ENCODE data around the gene GPATCH3.

The GPATCH3 gene

DNA sequence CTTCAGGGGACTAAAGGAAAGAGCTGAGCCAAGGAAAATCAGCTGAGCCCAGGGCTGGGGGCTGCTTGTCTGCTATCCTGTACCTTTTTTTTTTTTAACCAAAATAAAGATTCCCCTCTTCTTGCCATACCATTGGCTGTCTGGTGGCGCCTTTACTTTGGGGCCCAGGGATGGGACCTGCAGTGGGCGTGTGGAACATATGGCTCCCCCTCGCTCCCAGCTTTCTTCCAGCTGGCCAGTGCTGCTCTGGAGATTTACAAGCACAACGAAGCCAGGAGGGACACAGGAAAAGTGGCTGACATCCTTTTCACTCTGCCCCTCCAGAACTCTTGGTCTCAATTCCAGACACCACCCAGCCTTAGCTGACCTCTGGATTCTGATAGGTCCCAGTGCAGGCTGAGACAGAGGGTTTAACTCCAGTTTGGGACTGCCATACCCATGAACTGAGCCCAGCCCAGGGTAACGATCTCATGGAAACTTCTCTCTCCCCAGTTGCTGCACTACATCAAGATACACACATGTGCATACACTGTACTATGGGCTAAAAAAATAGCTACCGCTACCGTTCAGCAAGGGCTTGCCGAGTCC lies 42.7 kb downstream of the GPATCH3 start:
- H3K4me3 ChIP-seq (ENCODE audit: low read length), result no peak overlapping the region
- no peak for DNase-seq (ENCODE audit: low read depth)
- TF ChIP-seq, protein P1, sequence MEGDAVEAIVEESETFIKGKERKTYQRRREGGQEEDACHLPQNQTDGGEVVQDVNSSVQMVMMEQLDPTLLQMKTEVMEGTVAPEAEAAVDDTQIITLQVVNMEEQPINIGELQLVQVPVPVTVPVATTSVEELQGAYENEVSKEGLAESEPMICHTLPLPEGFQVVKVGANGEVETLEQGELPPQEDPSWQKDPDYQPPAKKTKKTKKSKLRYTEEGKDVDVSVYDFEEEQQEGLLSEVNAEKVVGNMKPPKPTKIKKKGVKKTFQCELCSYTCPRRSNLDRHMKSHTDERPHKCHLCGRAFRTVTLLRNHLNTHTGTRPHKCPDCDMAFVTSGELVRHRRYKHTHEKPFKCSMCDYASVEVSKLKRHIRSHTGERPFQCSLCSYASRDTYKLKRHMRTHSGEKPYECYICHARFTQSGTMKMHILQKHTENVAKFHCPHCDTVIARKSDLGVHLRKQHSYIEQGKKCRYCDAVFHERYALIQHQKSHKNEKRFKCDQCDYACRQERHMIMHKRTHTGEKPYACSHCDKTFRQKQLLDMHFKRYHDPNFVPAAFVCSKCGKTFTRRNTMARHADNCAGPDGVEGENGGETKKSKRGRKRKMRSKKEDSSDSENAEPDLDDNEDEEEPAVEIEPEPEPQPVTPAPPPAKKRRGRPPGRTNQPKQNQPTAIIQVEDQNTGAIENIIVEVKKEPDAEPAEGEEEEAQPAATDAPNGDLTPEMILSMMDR (conservative IDR thresholded peaks at IDR 0.05; ENCODE audit: low read depth, low read length), result no peak

DNA sequence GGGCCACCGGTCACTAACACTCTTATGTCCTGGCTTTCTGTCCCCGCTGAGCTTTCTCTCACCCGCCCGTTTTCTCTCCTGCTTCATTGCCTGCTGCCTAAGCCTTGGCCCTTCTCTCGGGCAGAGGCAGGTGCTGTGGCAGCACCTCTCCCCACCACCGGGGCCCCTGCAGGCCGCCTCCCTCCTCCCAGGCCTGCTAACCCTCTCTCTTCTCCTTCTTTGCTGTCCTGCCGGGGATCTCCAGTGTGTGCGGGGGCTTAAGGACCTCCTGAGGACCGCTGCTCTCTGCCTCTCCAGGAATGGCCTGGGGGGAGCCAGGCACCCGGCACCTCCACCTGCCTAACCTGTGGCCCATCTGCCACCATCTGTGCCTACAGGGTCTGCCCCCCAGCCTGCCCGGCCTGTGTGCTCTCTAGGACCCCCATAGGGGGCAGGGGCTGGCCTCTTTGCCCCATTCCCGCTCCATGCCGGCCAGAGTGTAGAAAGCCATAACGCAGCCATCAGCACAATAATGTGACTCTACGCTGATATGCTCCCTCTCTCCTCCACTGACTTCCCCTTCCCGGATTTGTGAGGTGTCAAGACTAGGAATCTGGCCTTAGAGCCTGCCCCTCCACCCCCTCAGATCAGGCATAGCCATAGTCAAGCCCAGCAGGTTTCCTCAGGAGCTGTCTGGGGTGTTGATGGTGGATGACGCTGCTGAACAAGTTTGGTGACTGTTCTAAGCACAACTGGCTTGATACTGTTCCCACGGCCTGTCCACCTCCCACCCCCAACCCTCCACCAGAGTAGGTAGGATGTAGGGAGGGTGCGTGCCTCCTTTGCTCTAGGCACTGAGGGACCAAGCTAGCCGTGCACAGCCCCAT lies 43.4 kb downstream of the GPATCH3 start:
- TF ChIP-seq, protein P1 (conservative IDR thresholded peaks at IDR 0.05; ENCODE audit: low read depth, low read length), result no peak
- DNase-seq (ENCODE audit: low read depth), result no peak
- no peak overlapping the region for H3K4me3 ChIP-seq (ENCODE audit: low read length)

DNA sequence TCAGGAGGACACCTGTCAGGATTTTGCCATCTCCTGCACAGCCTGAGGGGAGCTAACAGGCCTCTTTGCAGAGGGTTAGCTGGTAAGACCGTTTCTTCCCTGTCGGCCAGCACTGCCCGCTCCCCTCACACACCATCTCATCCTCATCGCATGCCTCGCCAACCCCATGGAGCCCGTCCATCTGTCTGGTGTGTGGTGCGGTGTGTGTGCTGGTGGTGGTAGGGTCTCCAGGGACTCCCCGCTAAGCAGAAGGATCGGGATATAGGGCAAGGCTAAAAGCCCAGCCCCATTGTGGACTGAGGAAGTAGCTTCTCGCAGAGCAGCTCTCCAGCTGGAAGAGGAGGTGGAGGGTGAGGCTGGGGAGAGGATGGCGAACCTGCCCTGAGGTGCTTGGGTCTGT lies 44.1 kb downstream of the GPATCH3 start:
- TF ChIP-seq, protein P1 (conservative IDR thresholded peaks at IDR 0.05; ENCODE audit: low read depth, low read length), result no peak
- no peak for DNase-seq (ENCODE audit: low read depth)
- H3K4me3 ChIP-seq (ENCODE audit: low read length), result no peak overlapping the region

DNA sequence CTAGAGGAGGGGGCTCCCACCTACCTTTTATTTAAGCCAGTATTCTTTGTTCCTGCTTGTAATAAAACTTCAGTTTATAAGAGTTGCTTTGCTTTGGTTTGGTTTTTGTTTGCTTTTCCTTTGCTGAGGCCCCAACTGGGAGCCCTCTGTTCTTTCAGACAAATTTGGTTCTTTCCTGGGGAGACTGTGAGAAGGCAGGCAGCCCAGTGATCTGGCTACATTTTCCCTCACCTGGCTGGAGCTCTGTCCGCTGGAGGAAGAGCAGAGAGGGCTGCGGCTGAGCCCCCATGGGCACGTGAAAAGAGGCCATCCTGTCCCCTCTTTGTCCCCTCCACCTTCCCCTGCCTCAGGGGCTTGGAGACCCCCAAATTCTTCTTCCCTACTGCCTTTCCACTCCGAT lies 44.6 kb downstream of the GPATCH3 start:
- TF ChIP-seq, protein P1 (conservative IDR thresholded peaks at IDR 0.05; ENCODE audit: low read depth, low read length), result no peak
- DNase-seq (ENCODE audit: low read depth), result no peak
- H3K4me3 ChIP-seq (ENCODE audit: low read length), result no peak overlapping the region

DNA sequence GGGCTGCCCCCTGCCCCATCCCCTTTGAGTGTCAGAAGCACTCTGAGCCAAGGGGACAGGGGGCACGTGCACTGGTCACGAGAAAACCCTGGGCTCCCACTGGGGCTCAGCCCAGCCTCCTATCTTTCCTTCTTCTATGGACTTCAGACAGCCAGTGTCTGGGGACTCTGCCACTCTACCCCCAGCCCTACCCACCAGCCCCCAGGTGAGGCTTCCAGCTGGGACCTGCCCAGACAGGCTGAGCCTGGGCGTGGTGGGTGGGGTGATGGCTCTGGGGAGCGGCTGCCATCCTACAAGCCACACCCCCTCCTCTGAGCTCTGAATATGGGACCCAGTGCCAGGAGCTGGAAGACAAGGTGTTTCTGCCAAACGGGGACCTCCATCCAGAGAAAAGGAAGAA lies 45.4 kb downstream of the GPATCH3 start:
- TF ChIP-seq, protein P1 (conservative IDR thresholded peaks at IDR 0.05; ENCODE audit: low read depth, low read length), result no peak
- no peak for DNase-seq (ENCODE audit: low read depth)
- H3K4me3 ChIP-seq (ENCODE audit: low read length), result no peak overlapping the region

DNA sequence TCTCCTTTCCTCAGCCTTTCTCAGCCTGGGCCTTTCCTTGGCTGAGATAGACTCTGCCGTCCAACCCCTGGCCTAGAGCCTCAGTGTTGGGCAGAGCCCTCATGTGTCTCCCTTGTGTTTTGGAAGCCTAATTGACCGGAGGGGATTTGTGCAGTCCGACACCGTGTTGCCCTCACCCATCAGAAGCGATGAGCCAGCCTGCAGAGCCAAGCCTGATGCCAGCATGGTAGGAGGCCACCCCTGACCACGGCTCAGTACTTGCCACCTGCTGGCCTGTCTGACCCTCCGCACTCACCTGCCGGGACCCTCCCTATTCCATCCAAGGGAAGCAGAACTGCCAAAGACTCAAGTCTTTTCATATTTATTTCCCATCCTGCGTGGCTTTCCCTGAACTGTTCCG lies 46.7 kb downstream of the GPATCH3 start:
- TF ChIP-seq, protein P1 (conservative IDR thresholded peaks at IDR 0.05; ENCODE audit: low read depth, low read length), result no peak
- DNase-seq (ENCODE audit: low read depth), result no peak
- H3K4me3 ChIP-seq (ENCODE audit: low read length), result no peak overlapping the region

DNA sequence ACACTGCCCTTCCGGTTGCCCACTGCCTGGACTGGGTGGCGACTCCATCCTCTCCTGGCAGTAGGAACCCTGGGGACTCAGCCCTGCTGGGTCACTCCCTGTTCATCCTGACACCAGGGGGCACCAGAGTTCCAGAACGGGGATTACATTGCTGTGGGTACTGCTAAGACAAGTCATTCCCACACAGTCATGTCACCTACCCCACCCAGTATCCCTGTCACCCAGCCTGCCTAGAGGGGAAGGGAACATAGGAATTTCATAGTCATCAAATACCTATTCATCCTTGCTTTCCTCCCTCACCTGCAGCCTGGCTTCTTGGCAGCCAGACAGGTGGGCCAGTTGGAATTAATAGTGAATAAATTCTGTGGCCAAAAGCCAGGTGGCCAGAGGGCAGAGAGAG lies 47.1 kb downstream of the GPATCH3 start:
- TF ChIP-seq, protein P1 (conservative IDR thresholded peaks at IDR 0.05; ENCODE audit: low read depth, low read length), result peak; percentile 93
- peak; percentile 35 for DNase-seq (ENCODE audit: low read depth)
- no peak overlapping the region for H3K4me3 ChIP-seq (ENCODE audit: low read length)
